Hepatocyte (in vitro differentiated cells): ENCODE measurements around the gene SLC6A12.

Experiments used
- EZH2 ChIP-seq: fragments of 200-600 bp; sonication (generic); IDR thresholded peaks from 2 replicates; pipeline ENCODE4 v1.6.1; 2016; ENCODE audit warnings: antibody characterized with exemption, mild to moderate bottlenecking, borderline replicate concordance
- EZH2phosphoT487 ChIP-seq: fragments of 200-600 bp; sonication (generic); IDR thresholded peaks from one replicate; pipeline ENCODE4 v1.6.1; 2018; ENCODE audit warnings: antibody characterized with exemption, mild to moderate bottlenecking, low read depth, moderate library complexity; ENCODE audit not compliant: unreplicated experiment, severe bottlenecking

GRCh38 chr12:188910-189621, 24.9 kb downstream of the SLC6A12 start:
- TF ChIP-seq EZH2 = no peak
- TF ChIP-seq EZH2phosphoT487 = no peak
